GM23338 (cell line): ENCODE results near the gene SPEF1.

Experiments used
- EZH2 ChIP-seq: fragments of 200-600 bp; sonication (generic); IDR thresholded peaks from one replicate; pipeline ENCODE4 v1.8.0; 2017; ENCODE audit warnings: antibody characterized with exemption, mild to moderate bottlenecking, low read depth; ENCODE audit not compliant: unreplicated experiment
- EZH2phosphoT487 ChIP-seq: fragments of 200-600 bp; sonication (generic); IDR thresholded peaks from one replicate; pipeline ENCODE4 v1.8.1; 2018; ENCODE audit warnings: antibody characterized with exemption; ENCODE audit not compliant: unreplicated experiment
- JUNB ChIP-seq: IDR thresholded peaks from one replicate; pipeline ENCODE4 v1.6.1; 2016; ENCODE audit warnings: antibody characterized with exemption; ENCODE audit not compliant: unreplicated experiment
- NANOG ChIP-seq: IDR thresholded peaks from 2 replicates; pipeline ENCODE4 v1.6.1; 2016; ENCODE audit warnings: antibody characterized with exemption, borderline replicate concordance
- POLR2AphosphoS5 ChIP-seq: IDR thresholded peaks from 2 replicates; pipeline ENCODE4 v1.6.1; 2016; ENCODE audit warnings: antibody characterized with exemption, low read depth
- STAT1 ChIP-seq: IDR thresholded peaks from one replicate; pipeline ENCODE4 v1.6.1; 2016; ENCODE audit warnings: antibody characterized with exemption; ENCODE audit not compliant: unreplicated experiment
- ZNF331 ChIP-seq: fragments of 250-450 bp; sonication (Bioruptor Pico); IDR thresholded peaks from 2 replicates; pipeline ENCODE4 v1.5.0; 2020; ENCODE audit warnings: low read depth, mild to moderate bottlenecking, moderate library complexity
- TF ChIP-seq, protein P1 (sequence below), 2 experiments: fragments of 200-600 bp in 1 of 2; sonication (generic) in 1 of 2; conservative IDR thresholded peaks; 2 replicates each; pipeline versions ENCODE4 v1.5.1 to v1.6.1; 2016 to 2017; ENCODE audit warnings: antibody characterized with exemption in 2 of 2, low read depth in 2 of 2, mild to moderate bottlenecking in 2 of 2, moderate library complexity in 1 of 2
- TF ChIP-seq, protein P2 (sequence below): IDR thresholded peaks from 2 replicates; pipeline ENCODE4 v1.6.1; 2016; ENCODE audit warnings: antibody characterized with exemption
- TF ChIP-seq, protein P3 (sequence below): IDR thresholded peaks from one replicate; pipeline ENCODE4 v1.6.1; 2018; ENCODE audit warnings: antibody characterized with exemption; ENCODE audit not compliant: unreplicated experiment
- TF ChIP-seq, protein P4 (sequence below): fragments of 250-450 bp; sonication (Bioruptor Pico); IDR thresholded peaks from 2 replicates; pipeline ENCODE4 v1.5.0; 2020; ENCODE audit warnings: mild to moderate bottlenecking, moderate library complexity

DNA sequence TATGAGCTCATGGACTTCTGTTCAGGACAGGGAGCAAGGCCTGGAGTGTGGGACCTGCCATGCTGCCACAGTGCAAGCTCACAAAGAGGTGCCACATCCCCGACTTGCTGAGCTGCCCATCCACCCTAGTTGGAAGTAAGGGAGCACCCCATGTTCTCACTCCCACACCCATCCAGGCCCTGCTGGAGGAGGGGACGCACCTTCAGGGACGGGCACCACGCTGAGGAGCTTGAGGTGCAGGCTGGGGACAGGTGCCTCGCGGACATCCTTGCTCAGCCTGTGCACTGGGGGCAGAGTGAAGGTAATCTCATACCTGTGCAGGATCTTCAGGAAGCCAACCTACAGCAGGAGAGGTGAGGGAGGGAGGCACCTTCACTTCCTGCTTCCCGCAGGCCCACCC is 26.0 kb downstream of the SPEF1 start:
- TF ChIP-seq, protein P1, sequence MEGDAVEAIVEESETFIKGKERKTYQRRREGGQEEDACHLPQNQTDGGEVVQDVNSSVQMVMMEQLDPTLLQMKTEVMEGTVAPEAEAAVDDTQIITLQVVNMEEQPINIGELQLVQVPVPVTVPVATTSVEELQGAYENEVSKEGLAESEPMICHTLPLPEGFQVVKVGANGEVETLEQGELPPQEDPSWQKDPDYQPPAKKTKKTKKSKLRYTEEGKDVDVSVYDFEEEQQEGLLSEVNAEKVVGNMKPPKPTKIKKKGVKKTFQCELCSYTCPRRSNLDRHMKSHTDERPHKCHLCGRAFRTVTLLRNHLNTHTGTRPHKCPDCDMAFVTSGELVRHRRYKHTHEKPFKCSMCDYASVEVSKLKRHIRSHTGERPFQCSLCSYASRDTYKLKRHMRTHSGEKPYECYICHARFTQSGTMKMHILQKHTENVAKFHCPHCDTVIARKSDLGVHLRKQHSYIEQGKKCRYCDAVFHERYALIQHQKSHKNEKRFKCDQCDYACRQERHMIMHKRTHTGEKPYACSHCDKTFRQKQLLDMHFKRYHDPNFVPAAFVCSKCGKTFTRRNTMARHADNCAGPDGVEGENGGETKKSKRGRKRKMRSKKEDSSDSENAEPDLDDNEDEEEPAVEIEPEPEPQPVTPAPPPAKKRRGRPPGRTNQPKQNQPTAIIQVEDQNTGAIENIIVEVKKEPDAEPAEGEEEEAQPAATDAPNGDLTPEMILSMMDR (conservative IDR thresholded peaks at IDR 0.05; ENCODE audit: low read depth in 2 of 2) = no peak
- no peak for TF ChIP-seq EZH2
- TF ChIP-seq POLR2AphosphoS5 = no peak
- no peak for TF ChIP-seq EZH2phosphoT487
- TF ChIP-seq, protein P2, sequence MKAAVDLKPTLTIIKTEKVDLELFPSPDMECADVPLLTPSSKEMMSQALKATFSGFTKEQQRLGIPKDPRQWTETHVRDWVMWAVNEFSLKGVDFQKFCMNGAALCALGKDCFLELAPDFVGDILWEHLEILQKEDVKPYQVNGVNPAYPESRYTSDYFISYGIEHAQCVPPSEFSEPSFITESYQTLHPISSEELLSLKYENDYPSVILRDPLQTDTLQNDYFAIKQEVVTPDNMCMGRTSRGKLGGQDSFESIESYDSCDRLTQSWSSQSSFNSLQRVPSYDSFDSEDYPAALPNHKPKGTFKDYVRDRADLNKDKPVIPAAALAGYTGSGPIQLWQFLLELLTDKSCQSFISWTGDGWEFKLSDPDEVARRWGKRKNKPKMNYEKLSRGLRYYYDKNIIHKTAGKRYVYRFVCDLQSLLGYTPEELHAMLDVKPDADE = no peak
- no peak for TF ChIP-seq JUNB
- TF ChIP-seq, protein P3, sequence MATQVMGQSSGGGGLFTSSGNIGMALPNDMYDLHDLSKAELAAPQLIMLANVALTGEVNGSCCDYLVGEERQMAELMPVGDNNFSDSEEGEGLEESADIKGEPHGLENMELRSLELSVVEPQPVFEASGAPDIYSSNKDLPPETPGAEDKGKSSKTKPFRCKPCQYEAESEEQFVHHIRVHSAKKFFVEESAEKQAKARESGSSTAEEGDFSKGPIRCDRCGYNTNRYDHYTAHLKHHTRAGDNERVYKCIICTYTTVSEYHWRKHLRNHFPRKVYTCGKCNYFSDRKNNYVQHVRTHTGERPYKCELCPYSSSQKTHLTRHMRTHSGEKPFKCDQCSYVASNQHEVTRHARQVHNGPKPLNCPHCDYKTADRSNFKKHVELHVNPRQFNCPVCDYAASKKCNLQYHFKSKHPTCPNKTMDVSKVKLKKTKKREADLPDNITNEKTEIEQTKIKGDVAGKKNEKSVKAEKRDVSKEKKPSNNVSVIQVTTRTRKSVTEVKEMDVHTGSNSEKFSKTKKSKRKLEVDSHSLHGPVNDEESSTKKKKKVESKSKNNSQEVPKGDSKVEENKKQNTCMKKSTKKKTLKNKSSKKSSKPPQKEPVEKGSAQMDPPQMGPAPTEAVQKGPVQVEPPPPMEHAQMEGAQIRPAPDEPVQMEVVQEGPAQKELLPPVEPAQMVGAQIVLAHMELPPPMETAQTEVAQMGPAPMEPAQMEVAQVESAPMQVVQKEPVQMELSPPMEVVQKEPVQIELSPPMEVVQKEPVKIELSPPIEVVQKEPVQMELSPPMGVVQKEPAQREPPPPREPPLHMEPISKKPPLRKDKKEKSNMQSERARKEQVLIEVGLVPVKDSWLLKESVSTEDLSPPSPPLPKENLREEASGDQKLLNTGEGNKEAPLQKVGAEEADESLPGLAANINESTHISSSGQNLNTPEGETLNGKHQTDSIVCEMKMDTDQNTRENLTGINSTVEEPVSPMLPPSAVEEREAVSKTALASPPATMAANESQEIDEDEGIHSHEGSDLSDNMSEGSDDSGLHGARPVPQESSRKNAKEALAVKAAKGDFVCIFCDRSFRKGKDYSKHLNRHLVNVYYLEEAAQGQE = no peak
- TF ChIP-seq, protein P4, sequence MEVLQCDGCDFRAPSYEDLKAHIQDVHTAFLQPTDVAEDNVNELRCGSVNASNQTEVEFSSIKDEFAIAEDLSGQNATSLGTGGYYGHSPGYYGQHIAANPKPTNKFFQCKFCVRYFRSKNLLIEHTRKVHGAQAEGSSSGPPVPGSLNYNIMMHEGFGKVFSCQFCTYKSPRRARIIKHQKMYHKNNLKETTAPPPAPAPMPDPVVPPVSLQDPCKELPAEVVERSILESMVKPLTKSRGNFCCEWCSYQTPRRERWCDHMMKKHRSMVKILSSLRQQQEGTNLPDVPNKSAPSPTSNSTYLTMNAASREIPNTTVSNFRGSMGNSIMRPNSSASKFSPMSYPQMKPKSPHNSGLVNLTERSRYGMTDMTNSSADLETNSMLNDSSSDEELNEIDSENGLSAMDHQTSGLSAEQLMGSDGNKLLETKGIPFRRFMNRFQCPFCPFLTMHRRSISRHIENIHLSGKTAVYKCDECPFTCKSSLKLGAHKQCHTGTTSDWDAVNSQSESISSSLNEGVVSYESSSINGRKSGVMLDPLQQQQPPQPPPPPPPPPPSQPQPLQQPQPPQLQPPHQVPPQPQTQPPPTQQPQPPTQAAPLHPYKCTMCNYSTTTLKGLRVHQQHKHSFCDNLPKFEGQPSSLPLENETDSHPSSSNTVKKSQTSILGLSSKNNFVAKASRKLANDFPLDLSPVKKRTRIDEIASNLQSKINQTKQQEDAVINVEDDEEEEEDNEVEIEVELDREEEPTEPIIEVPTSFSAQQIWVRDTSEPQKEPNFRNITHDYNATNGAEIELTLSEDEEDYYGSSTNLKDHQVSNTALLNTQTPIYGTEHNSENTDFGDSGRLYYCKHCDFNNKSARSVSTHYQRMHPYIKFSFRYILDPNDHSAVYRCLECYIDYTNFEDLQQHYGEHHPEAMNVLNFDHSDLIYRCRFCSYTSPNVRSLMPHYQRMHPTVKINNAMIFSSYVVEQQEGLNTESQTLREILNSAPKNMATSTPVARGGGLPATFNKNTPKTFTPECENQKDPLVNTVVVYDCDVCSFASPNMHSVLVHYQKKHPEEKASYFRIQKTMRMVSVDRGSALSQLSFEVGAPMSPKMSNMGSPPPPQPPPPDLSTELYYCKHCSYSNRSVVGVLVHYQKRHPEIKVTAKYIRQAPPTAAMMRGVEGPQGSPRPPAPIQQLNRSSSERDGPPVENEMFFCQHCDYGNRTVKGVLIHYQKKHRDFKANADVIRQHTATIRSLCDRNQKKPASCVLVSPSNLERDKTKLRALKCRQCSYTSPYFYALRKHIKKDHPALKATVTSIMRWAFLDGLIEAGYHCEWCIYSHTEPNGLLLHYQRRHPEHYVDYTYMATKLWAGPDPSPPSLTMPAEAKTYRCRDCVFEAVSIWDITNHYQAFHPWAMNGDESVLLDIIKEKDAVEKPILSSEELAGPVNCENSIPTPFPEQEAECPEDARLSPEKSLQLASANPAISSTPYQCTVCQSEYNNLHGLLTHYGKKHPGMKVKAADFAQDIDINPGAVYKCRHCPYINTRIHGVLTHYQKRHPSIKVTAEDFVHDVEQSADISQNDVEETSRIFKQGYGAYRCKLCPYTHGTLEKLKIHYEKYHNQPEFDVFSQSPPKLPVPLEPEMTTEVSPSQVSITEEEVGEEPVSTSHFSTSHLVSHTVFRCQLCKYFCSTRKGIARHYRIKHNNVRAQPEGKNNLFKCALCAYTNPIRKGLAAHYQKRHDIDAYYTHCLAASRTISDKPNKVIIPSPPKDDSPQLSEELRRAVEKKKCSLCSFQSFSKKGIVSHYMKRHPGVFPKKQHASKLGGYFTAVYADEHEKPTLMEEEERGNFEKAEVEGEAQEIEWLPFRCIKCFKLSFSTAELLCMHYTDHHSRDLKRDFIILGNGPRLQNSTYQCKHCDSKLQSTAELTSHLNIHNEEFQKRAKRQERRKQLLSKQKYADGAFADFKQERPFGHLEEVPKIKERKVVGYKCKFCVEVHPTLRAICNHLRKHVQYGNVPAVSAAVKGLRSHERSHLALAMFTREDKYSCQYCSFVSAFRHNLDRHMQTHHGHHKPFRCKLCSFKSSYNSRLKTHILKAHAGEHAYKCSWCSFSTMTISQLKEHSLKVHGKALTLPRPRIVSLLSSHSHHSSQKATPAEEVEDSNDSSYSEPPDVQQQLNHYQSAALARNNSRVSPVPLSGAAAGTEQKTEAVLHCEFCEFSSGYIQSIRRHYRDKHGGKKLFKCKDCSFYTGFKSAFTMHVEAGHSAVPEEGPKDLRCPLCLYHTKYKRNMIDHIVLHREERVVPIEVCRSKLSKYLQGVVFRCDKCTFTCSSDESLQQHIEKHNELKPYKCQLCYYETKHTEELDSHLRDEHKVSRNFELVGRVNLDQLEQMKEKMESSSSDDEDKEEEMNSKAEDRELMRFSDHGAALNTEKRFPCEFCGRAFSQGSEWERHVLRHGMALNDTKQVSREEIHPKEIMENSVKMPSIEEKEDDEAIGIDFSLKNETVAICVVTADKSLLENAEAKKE = no peak
- no peak for TF ChIP-seq STAT1
- TF ChIP-seq NANOG = no peak
- TF ChIP-seq ZNF331 (CRISPR knock-in tag) = no peak
